Keratinocyte (primary cell): ENCODE results near the gene WASF3. TPM values are rescaled to one million over a fixed set of nuclear protein-coding genes. Genes with fewer than 3 reads are reported as not detected.

Experiments
- DNase-seq: peaks from one replicate; pipeline ENCODE4 v3.0.0-alpha.2; 2011; ENCODE audit warnings: low read depth, missing footprints, low spot score
- FAIRE-seq: peaks from 2 replicates; lab custom pipeline; 2011; peaks lifted over from hg19 to GRCh38; lab: Jason Lieb, UNC
- H2AFZ ChIP-seq: 2 replicates; pipeline ENCODE4 v1.6.0; 2012; ENCODE audit warnings: low read length, control low read depth, inconsistent platforms; ENCODE audit not compliant: control insufficient read depth
- H3K27ac ChIP-seq: 2 replicates; pipeline ENCODE4 v1.5.1; 2011; ENCODE audit warnings: low read length; ENCODE audit not compliant: control insufficient read depth, insufficient read depth
- H3K27me3 ChIP-seq: 3 replicates; pipeline ENCODE4 v1.6.0; 2011; ENCODE audit warnings: low read length; ENCODE audit not compliant: control insufficient read depth, insufficient read depth; ENCODE audit errors: extremely low read depth
- H3K36me3 ChIP-seq, 2 experiments: 2 replicates in 1 of 2; 3 replicates in 1 of 2; pipeline ENCODE4 v1.5.1; 2011; ENCODE audit warnings: low read length in 2 of 2, mild to moderate bottlenecking in 1 of 2; ENCODE audit not compliant: control insufficient read depth in 2 of 2, insufficient read depth in 2 of 2; ENCODE audit errors: extremely low read depth in 1 of 2
- H3K4me1 ChIP-seq: 3 replicates; pipeline ENCODE4 v1.5.1; 2011; ENCODE audit warnings: low read length; ENCODE audit not compliant: control insufficient read depth, insufficient read depth; ENCODE audit errors: extremely low read depth
- H3K4me2 ChIP-seq: 3 replicates; pipeline ENCODE4 v1.6.0; 2011; ENCODE audit warnings: low read depth, low read length; ENCODE audit not compliant: control insufficient read depth, insufficient read depth; ENCODE audit errors: extremely low read depth
- H3K4me3 ChIP-seq, 3 experiments: fragments of 200-600 bp in 1 of 3; sonication (generic) in 1 of 3; 2 replicates in 2 of 3; 3 replicates in 1 of 3; pipeline ENCODE4 v1.5.1; 2011 to 2016; ENCODE audit warnings: low read length in 3 of 3, mild to moderate bottlenecking in 3 of 3, control low read depth in 2 of 3, inconsistent platforms in 1 of 3, low read depth in 1 of 3, mixed read lengths in 1 of 3, mixed run types in 1 of 3, moderate library complexity in 1 of 3; ENCODE audit not compliant: control insufficient read depth in 2 of 3, insufficient read depth in 2 of 3; ENCODE audit errors: extremely low read depth in 1 of 3
- H3K79me2 ChIP-seq: 2 replicates; pipeline ENCODE4 v1.6.0; 2012; ENCODE audit warnings: low read length; ENCODE audit not compliant: control insufficient read depth, insufficient read depth
- H3K9ac ChIP-seq: 3 replicates; pipeline ENCODE4 v1.6.0; 2011; ENCODE audit warnings: low read length; ENCODE audit not compliant: control insufficient read depth, insufficient read depth; ENCODE audit errors: extremely low read depth
- H3K9me1 ChIP-seq: 3 replicates; pipeline ENCODE4 v1.6.0; 2011; ENCODE audit warnings: low read length; ENCODE audit not compliant: control insufficient read depth, insufficient read depth; ENCODE audit errors: extremely low read depth
- H3K9me3 ChIP-seq: 2 replicates; pipeline ENCODE4 v1.5.1; 2012; ENCODE audit warnings: low read depth, low read length; ENCODE audit not compliant: control insufficient read depth
- H4K20me1 ChIP-seq: 3 replicates; pipeline ENCODE4 v1.6.0; 2011; ENCODE audit warnings: low read length; ENCODE audit not compliant: control insufficient read depth, insufficient read depth; ENCODE audit errors: extremely low read depth
- EZH2 ChIP-seq: IDR thresholded peaks from one replicate; pipeline ENCODE4 v1.6.1; 2012; ENCODE audit warnings: inconsistent platforms, mild to moderate bottlenecking, low read length, moderate library complexity
- dilution Hi-C: fragments of 300-500 bp; cut with MboI; formaldehyde crosslinking; loops from one replicate; pipeline ENCODE4 v1.7.0; 2020; ENCODE audit warnings: low sequenced_read_pairs; ENCODE audit not compliant: extremely low pct_ligation_motif_present
- polyA plus RNA-seq, 5 experiments: library from polyadenylated mRNA; depleted of rRNA in 3 of 5; stranded (reverse) in 3 of 5; stranded (forward) in 1 of 5; unstranded in 1 of 5; fragments of >200 nt; gene quantifications; 1 replicate in 1 of 5; 2 replicates in 3 of 5; 3 replicates in 1 of 5; pipeline versions ENCODE4 v1.2.1 to v1.2.3, GENCODE V29; 2011 to 2012; ENCODE audit warnings: missing spikeins in 2 of 5, low read depth in 1 of 5, low replicate concordance in 1 of 5
- TF ChIP-seq, protein P1 (sequence below), 3 experiments: IDR thresholded peaks in 1 of 3; conservative IDR thresholded peaks in 1 of 3; optimal IDR thresholded peaks in 1 of 3; 2 replicates in 2 of 3; 3 replicates in 1 of 3; pipeline versions ENCODE3 to v1.5.1; 2011; ENCODE audit warnings: low read length in 3 of 3, mild to moderate bottlenecking in 3 of 3, moderate library complexity in 2 of 3, control low read depth in 1 of 3, inconsistent platforms in 1 of 3; ENCODE audit not compliant: insufficient read depth in 2 of 3; ENCODE audit errors: extremely low read depth in 1 of 3

Gene WASF3
- polyA plus RNA-seq, 1 donor (not counting 4 experiments of a cell fraction or from before 2014, with no cell fraction given), result 6.3 TPM

DNA sequence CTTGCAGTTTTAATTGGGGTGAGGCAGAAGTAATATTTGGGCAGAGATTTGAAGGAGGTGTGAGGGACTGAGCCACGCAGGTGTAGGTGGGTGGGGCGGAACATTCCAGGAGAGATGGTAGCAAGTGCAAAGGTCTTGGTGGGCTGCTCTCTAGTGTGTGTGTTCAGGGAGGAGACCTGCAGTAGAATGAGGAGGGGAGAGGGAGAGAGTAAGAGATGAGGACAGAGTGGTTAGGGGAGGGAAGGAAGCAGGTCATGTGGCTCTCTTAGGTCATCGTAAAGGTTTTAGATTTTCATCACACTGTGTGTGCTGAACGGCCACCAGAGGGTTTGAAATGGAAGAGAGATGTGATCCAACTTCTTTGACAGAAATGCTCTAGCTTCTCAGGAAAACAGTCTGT, 33.5 kb downstream of the WASF3 start:
- H3K4me3 ChIP-seq, result no peak overlapping the region
- no peaks in the 10 kb centered on the region for H3K79me2 ChIP-seq
- H3K9me1 ChIP-seq, result no peaks in the 10 kb centered on the region
- FAIRE-seq (no peak), DNase-seq (no peak)
- H3K27ac ChIP-seq, result no peak overlapping the region
- no peaks in the 10 kb centered on the region for H3K9me3 ChIP-seq
- dilution Hi-C loops, result no loop called here
- H3K27me3 ChIP-seq, result no peaks in the 10 kb centered on the region
- no peaks in the 10 kb centered on the region for H3K4me1 ChIP-seq
- H3K4me2 ChIP-seq, result no peak overlapping the region
- no peak overlapping the region for H2AFZ ChIP-seq
- no peaks in the 10 kb centered on the region for H4K20me1 ChIP-seq
- no peak overlapping the region for H3K9ac ChIP-seq
- TF ChIP-seq EZH2, result no peak
- TF ChIP-seq, protein P1, sequence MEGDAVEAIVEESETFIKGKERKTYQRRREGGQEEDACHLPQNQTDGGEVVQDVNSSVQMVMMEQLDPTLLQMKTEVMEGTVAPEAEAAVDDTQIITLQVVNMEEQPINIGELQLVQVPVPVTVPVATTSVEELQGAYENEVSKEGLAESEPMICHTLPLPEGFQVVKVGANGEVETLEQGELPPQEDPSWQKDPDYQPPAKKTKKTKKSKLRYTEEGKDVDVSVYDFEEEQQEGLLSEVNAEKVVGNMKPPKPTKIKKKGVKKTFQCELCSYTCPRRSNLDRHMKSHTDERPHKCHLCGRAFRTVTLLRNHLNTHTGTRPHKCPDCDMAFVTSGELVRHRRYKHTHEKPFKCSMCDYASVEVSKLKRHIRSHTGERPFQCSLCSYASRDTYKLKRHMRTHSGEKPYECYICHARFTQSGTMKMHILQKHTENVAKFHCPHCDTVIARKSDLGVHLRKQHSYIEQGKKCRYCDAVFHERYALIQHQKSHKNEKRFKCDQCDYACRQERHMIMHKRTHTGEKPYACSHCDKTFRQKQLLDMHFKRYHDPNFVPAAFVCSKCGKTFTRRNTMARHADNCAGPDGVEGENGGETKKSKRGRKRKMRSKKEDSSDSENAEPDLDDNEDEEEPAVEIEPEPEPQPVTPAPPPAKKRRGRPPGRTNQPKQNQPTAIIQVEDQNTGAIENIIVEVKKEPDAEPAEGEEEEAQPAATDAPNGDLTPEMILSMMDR (optimal IDR thresholded peaks at IDR 0.05 in 1 of 3, IDR thresholded peaks at IDR 0.05 in 1 of 3, conservative IDR thresholded peaks at IDR 0.05 in 1 of 3; ENCODE audit: extremely low read depth in 1 of 3, insufficient read depth in 2 of 3, low read length in 3 of 3), result no peak
- no peaks in the 10 kb centered on the region for H3K36me3 ChIP-seq

DNA sequence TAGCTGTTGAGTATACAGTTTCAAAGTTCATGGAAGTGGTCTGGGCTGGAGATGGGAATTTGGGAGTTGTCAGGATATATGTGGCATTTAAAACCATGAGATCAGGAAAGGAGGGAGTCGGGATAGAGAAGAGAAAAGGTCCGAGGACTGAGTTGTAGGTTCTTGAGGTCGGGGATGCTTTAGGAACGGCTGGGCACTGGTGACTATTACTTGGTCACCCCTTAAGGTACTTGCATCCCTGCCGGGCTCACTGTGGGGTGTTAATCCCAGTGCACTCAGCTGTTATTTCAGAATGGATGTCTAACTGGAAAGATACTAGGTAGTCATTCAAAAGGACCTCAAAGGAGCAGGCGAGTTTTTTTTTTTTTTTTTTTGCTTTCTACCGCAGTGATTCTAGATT, 34.2 kb downstream of the WASF3 start:
- dilution Hi-C loops, result no loop called here
- no peaks in the 10 kb centered on the region for H3K27me3 ChIP-seq

More for the DNA sequence above, 34.2 kb downstream of the WASF3 start:
- Histone ChIP-seq H3K27ac (no peak overlapping the region), H3K4me1 (no peaks in the 10 kb centered on the region), H3K4me3 (no peak overlapping the region), H3K9me3 (no peaks in the 10 kb centered on the region), H3K9ac (no peak overlapping the region), H4K20me1 (no peaks in the 10 kb centered on the region), H3K79me2 (no peaks in the 10 kb centered on the region), H2AFZ (no peak overlapping the region), H3K9me1 (no peaks in the 10 kb centered on the region), H3K36me3 (no peaks in the 10 kb centered on the region), H3K4me2 (no peak overlapping the region)
- FAIRE-seq, result no peak
- TF ChIP-seq, protein P1 (optimal IDR thresholded peaks at IDR 0.05 in 1 of 3, IDR thresholded peaks at IDR 0.05 in 1 of 3, conservative IDR thresholded peaks at IDR 0.05 in 1 of 3; ENCODE audit: extremely low read depth in 1 of 3, insufficient read depth in 2 of 3, low read length in 3 of 3), result no peak
- TF ChIP-seq EZH2, result no peak
- no peak for DNase-seq
